SK-N-SH treated with all-trans-retinoic acid at 6 μM for 48 hours (cell line): ENCODE measurements around the gene FANCB.

Experiments used
- ATAC-seq: fragments of 200-7000 bp; cut with Tn5 transposase; 3 replicates; pipeline ENCODE4 v1.9.1; 2020; ENCODE audit warnings: mild to moderate bottlenecking, moderate library complexity
- ARNTL ChIP-seq: fragments of 450-650 bp; formaldehyde crosslinking; IDR thresholded peaks from 2 replicates; pipeline ENCODE4 v1.5.0; 2020; ENCODE audit warnings: low read depth, mild to moderate bottlenecking, moderate library complexity, borderline replicate concordance
- BACH2 ChIP-seq: fragments of 250-450 bp; sonication (Bioruptor Pico); IDR thresholded peaks from 2 replicates; pipeline ENCODE4 v1.9.0; 2021; ENCODE audit warnings: mild to moderate bottlenecking, borderline replicate concordance
- CSDC2 ChIP-seq: fragments of 250-450 bp; sonication (Bioruptor Pico); IDR thresholded peaks from 2 replicates; pipeline ENCODE4 v1.5.0; 2020; ENCODE audit warnings: mild to moderate bottlenecking, moderate library complexity
- CSRNP3 ChIP-seq: fragments of 250-450 bp; sonication (Bioruptor Pico); IDR thresholded peaks from 2 replicates; pipeline ENCODE4 v1.5.1; 2021; ENCODE audit warnings: mild to moderate bottlenecking, moderate library complexity
- ESRRG ChIP-seq: fragments of 250-450 bp; sonication (Bioruptor Pico); IDR thresholded peaks from 2 replicates; pipeline ENCODE4 v1.6.1; 2021; ENCODE audit warnings: mild to moderate bottlenecking
- OSR1 ChIP-seq: fragments of 250-450 bp; sonication (Bioruptor Pico); IDR thresholded peaks from 2 replicates; pipeline ENCODE4 v1.8.0; 2022; ENCODE audit warnings: moderate library complexity, mild to moderate bottlenecking, inconsistent platforms
- PATZ1 ChIP-seq: fragments of 250-450 bp; sonication (Bioruptor Pico); IDR thresholded peaks from 2 replicates; pipeline ENCODE4 v1.8.0; 2020; ENCODE audit warnings: mild to moderate bottlenecking, moderate library complexity, borderline replicate concordance
- POU6F1 ChIP-seq: fragments of 250-450 bp; sonication (Bioruptor Pico); IDR thresholded peaks from 2 replicates; pipeline ENCODE4 v1.8.0; 2021; ENCODE audit warnings: low read depth, mild to moderate bottlenecking, moderate library complexity, borderline replicate concordance
- PPARA ChIP-seq: fragments of 250-450 bp; sonication (Bioruptor Pico); IDR thresholded peaks from 2 replicates; pipeline ENCODE4 v1.5.0; 2020; ENCODE audit warnings: mild to moderate bottlenecking, borderline replicate concordance
- RARB ChIP-seq: fragments of 250-450 bp; sonication (Bioruptor Pico); IDR thresholded peaks from 2 replicates; pipeline ENCODE4 v1.8.0; 2021; ENCODE audit warnings: mild to moderate bottlenecking, moderate library complexity
- TCF4 ChIP-seq: fragments of 250-450 bp; sonication (Bioruptor Pico); IDR thresholded peaks from 2 replicates; pipeline ENCODE4 v1.8.0; 2021; ENCODE audit warnings: mild to moderate bottlenecking, moderate library complexity, borderline replicate concordance
- TSHZ2 ChIP-seq: fragments of 250-450 bp; sonication (Bioruptor Pico); IDR thresholded peaks from 2 replicates; pipeline ENCODE4 v1.5.0; 2020; ENCODE audit warnings: mild to moderate bottlenecking, moderate library complexity
- ZC3H10 ChIP-seq: fragments of 250-450 bp; sonication (Bioruptor Pico); IDR thresholded peaks from 2 replicates; pipeline ENCODE4 v1.5.1; 2021; ENCODE audit warnings: mild to moderate bottlenecking, moderate library complexity
- ZFP3 ChIP-seq: fragments of 250-450 bp; sonication (Bioruptor Pico); IDR thresholded peaks from 2 replicates; pipeline ENCODE4 v1.5.0; 2020; ENCODE audit warnings: mild to moderate bottlenecking, moderate library complexity
- ZFP30 ChIP-seq: fragments of 450-650 bp; formaldehyde crosslinking; IDR thresholded peaks from 2 replicates; pipeline ENCODE4 v1.5.0; 2022; ENCODE audit warnings: mild to moderate bottlenecking, moderate library complexity
- ZNF565 ChIP-seq: fragments of 450-650 bp; formaldehyde crosslinking; conservative IDR thresholded peaks from 2 replicates; pipeline ENCODE4 v1.5.0; 2020; ENCODE audit warnings: low read depth, mild to moderate bottlenecking, moderate library complexity
- ZNF70 ChIP-seq: fragments of 450-650 bp; formaldehyde crosslinking; IDR thresholded peaks from 2 replicates; pipeline ENCODE4 v1.5.0; 2020; ENCODE audit warnings: mild to moderate bottlenecking, moderate library complexity
- ZNF8 ChIP-seq: fragments of 450-650 bp; formaldehyde crosslinking; IDR thresholded peaks from 2 replicates; pipeline ENCODE4 v1.5.0; 2020; ENCODE audit warnings: mild to moderate bottlenecking, moderate library complexity
- TF ChIP-seq, protein P1 (sequence below): fragments of 250-450 bp; sonication (Bioruptor Pico); IDR thresholded peaks from 2 replicates; pipeline ENCODE4 v1.5.1; 2020; ENCODE audit warnings: low read depth, mild to moderate bottlenecking, moderate library complexity

FANCB gene

GRCh38 chrX:14903891-14904290 is 31.0 kb upstream of the FANCB start:
- ATAC-seq = no peak
- no peak for TF ChIP-seq ZC3H10
- no peak for TF ChIP-seq CSRNP3 (CRISPR knock-in tag)
- TF ChIP-seq OSR1 (CRISPR knock-in tag) = no peak
- no peak for TF ChIP-seq PPARA (CRISPR knock-in tag)
- no peak for TF ChIP-seq CSDC2
- TF ChIP-seq ZNF565 (CRISPR knock-in tag) = no peak
- no peak for TF ChIP-seq PATZ1 (CRISPR knock-in tag)
- TF ChIP-seq, protein P1, sequence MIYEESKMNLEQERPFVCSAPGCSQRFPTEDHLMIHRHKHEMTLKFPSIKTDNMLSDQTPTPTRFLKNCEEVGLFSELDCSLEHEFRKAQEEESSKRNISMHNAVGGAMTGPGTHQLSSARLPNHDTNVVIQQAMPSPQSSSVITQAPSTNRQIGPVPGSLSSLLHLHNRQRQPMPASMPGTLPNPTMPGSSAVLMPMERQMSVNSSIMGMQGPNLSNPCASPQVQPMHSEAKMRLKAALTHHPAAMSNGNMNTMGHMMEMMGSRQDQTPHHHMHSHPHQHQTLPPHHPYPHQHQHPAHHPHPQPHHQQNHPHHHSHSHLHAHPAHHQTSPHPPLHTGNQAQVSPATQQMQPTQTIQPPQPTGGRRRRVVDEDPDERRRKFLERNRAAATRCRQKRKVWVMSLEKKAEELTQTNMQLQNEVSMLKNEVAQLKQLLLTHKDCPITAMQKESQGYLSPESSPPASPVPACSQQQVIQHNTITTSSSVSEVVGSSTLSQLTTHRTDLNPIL (CRISPR knock-in tag) = no peak
- TF ChIP-seq RARB (CRISPR knock-in tag) = no peak
- TF ChIP-seq ARNTL (CRISPR knock-in tag) = no peak
- no peak for TF ChIP-seq ZNF8 (CRISPR knock-in tag)
- TF ChIP-seq POU6F1 (CRISPR knock-in tag) = no peak
- no peak for TF ChIP-seq ESRRG
- no peak for TF ChIP-seq TCF4 (CRISPR knock-in tag)
- TF ChIP-seq TSHZ2 (CRISPR knock-in tag) = no peak

DNA sequence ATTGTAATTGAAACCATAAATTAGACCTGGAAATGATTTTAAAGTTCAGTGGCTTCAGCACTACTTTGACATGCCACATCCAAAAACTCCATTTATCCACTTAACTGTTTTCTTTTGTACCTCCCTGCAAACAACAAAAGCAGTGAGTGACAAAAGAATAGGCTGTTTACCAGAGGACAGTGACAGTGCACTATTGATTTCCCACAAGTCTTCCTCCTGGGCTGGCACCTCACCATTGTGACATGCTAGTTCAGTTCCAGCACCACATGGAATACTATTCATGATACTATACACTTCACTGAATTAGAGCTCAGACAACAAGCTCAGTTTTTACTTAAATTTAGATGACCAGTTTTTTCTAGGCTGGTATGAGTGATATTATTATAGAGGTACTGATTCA is 29.7 kb upstream of the FANCB start:
- no peak for ATAC-seq
- TF ChIP-seq BACH2 (CRISPR knock-in tag) (no peak), ZNF565 (CRISPR knock-in tag) (no peak), OSR1 (CRISPR knock-in tag) (no peak), ZFP3 (no peak), ZFP30 (CRISPR knock-in tag) (no peak), ZNF70 (CRISPR knock-in tag) (no peak), PATZ1 (CRISPR knock-in tag) (no peak)

- no peak for TF ChIP-seq PPARA (CRISPR knock-in tag)
- peak; percentile 71 for ATAC-seq
Observed at GRCh38 chrX:14899607-14900006, 26.7 kb upstream of the FANCB start.
